OCI-LY1 (cell line): Measurements from ENCODE around the gene LAG3.

Experiments
- H2AFZ ChIP-seq: fragments of 200-600 bp; sonication (generic), shearing (Covaris generic); 2 replicates; pipeline ENCODE4 v1.6.0; 2014; ENCODE audit warnings: antibody characterized with exemption, mild to moderate bottlenecking, low read length
- H3F3A ChIP-seq: fragments of 200-600 bp; sonication (generic), shearing (Covaris generic); 2 replicates; pipeline ENCODE4 v1.6.0; 2014; ENCODE audit warnings: mild to moderate bottlenecking, antibody characterized with exemption, low read length, moderate library complexity; ENCODE audit not compliant: insufficient read depth
- H3K27ac ChIP-seq: fragments of 200-600 bp; sonication (generic); 2 replicates; pipeline ENCODE4 v1.5.1; 2014; ENCODE audit warnings: low read length, mixed run types, mild to moderate bottlenecking, low read depth; ENCODE audit not compliant: poor library complexity, severe bottlenecking
- H3K27me3 ChIP-seq: fragments of 200-600 bp; sonication (generic); 2 replicates; pipeline ENCODE4 v1.6.0; 2014; ENCODE audit warnings: antibody characterized with exemption, mild to moderate bottlenecking, low read length, moderate library complexity; ENCODE audit not compliant: insufficient read depth
- H3K36me3 ChIP-seq: fragments of 200-600 bp; sonication (generic); 2 replicates; pipeline ENCODE4 v1.6.1; 2014; ENCODE audit warnings: mild to moderate bottlenecking, antibody characterized with exemption, low read length, moderate library complexity, mixed read lengths; ENCODE audit not compliant: insufficient read depth
- H3K4me1 ChIP-seq: fragments of 200-600 bp; sonication (generic); 2 replicates; pipeline ENCODE4 v1.5.1; 2014; ENCODE audit warnings: mild to moderate bottlenecking, low read length, moderate library complexity; ENCODE audit not compliant: insufficient read depth, severe bottlenecking
- H3K4me2 ChIP-seq: fragments of 200-600 bp; sonication (generic), shearing (Covaris generic); 2 replicates; pipeline ENCODE4 v1.6.1; 2014; ENCODE audit warnings: low read length
- H3K4me3 ChIP-seq: fragments of 200-600 bp; sonication (generic); 2 replicates; pipeline ENCODE4 v1.5.1; 2014; ENCODE audit warnings: low read length, low read depth, mild to moderate bottlenecking, mixed read lengths; ENCODE audit not compliant: poor library complexity, severe bottlenecking
- H3K79me2 ChIP-seq: fragments of 200-600 bp; shearing (Covaris generic); 2 replicates; pipeline ENCODE4 v1.6.1; 2016; ENCODE audit warnings: mixed run types, low read length, mixed read lengths; ENCODE audit not compliant: insufficient read depth
- H3K9ac ChIP-seq: fragments of 200-600 bp; sonication (generic), shearing (Covaris generic); 2 replicates; pipeline ENCODE4 v1.6.1; 2014; ENCODE audit warnings: mild to moderate bottlenecking, low read length, mixed read lengths
- H3K9me2 ChIP-seq: fragments of 200-600 bp; sonication (generic), shearing (Covaris generic); 2 replicates; pipeline ENCODE4 v1.6.1; 2014; ENCODE audit warnings: low read depth, mild to moderate bottlenecking, low read length, mixed read lengths
- H3K9me3 ChIP-seq: fragments of 200-600 bp; shearing (Covaris generic); 2 replicates; pipeline ENCODE4 v1.6.1; 2014; ENCODE audit warnings: low read length, mixed read lengths
- H4K20me1 ChIP-seq: fragments of 200-600 bp; sonication (generic), shearing (Covaris generic); 2 replicates; pipeline ENCODE4 v1.6.0; 2016; ENCODE audit warnings: mild to moderate bottlenecking, low read length; ENCODE audit not compliant: insufficient read depth
- EZH2 ChIP-seq: fragments of 200-600 bp; sonication (generic), shearing (Covaris generic); IDR thresholded peaks from 2 replicates; pipeline ENCODE4 v1.8.0; 2017; ENCODE audit warnings: borderline replicate concordance, mixed run types, mild to moderate bottlenecking, antibody characterized with exemption, low read length, moderate library complexity, mixed read lengths
- TF ChIP-seq, protein P1 (sequence below): fragments of 200-600 bp; sonication (generic), shearing (Covaris generic); IDR thresholded peaks from 2 replicates; pipeline ENCODE4 v1.5.1; 2017; ENCODE audit warnings: mild to moderate bottlenecking, antibody characterized with exemption, low read length, moderate library complexity, mixed read lengths

LAG3 gene

DNA sequence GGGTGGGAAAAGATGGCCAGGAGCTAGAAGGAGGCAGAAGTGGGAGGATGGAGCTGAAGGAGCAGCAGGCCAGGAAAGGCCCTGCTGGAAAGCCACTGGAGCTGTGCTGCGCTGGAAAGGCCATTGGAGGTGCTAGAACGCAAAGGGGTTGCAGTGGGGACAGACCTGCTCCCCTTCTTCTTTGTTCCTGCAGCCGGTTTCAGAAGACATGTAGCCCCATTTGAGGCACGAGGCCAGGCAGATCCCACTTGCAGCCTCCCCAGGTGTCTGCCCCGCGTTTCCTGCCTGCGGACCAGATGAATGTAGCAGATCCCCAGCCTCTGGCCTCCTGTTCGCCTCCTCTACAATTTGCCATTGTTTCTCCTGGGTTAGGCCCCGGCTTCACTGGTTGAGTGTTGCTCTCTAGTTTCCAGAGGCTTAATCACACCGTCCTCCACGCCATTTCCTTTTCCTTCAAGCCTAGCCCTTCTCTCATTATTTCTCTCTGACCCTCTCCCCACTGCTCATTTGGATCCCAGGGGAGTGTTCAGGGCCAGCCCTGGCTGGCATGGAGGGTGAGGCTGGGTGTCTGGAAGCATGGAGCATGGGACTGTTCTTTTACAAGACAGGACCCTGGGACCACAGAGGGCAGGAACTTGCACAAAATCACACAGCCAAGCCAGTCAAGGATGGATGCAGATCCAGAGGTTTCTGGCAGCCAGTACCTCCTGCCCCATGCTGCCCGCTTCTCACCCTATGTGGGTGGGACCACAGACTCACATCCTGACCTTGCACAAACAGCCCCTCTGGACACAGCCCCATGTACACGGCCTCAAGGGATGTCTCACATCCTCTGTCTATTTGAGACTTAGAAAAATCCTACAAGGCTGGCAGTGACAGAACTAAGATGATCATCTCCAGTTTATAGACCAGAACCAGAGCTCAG lies 47.0 kb downstream of the LAG3 start:
- H3K79me2 ChIP-seq = no peaks in the 10 kb centered on the region
- no peaks in the 10 kb centered on the region for H3F3A ChIP-seq
- H3K4me2 ChIP-seq = no peak overlapping the region
- no peaks in the 10 kb centered on the region for H3K9me3 ChIP-seq
- H3K4me1 ChIP-seq = no peaks in the 10 kb centered on the region
- peaks cover 4% of the 10 kb centered on the region; the same call in 1 of the 2 replicates for H3K27me3 ChIP-seq
- H3K4me3 ChIP-seq = no peak overlapping the region
- no peak for TF ChIP-seq EZH2
- TF ChIP-seq, protein P1, sequence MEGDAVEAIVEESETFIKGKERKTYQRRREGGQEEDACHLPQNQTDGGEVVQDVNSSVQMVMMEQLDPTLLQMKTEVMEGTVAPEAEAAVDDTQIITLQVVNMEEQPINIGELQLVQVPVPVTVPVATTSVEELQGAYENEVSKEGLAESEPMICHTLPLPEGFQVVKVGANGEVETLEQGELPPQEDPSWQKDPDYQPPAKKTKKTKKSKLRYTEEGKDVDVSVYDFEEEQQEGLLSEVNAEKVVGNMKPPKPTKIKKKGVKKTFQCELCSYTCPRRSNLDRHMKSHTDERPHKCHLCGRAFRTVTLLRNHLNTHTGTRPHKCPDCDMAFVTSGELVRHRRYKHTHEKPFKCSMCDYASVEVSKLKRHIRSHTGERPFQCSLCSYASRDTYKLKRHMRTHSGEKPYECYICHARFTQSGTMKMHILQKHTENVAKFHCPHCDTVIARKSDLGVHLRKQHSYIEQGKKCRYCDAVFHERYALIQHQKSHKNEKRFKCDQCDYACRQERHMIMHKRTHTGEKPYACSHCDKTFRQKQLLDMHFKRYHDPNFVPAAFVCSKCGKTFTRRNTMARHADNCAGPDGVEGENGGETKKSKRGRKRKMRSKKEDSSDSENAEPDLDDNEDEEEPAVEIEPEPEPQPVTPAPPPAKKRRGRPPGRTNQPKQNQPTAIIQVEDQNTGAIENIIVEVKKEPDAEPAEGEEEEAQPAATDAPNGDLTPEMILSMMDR = no peak
- H3K9ac ChIP-seq = no peak overlapping the region
- no peak overlapping the region for H3K27ac ChIP-seq
- H2AFZ ChIP-seq = no peak overlapping the region
- H3K9me2 ChIP-seq = no peaks in the 10 kb centered on the region
- no peaks in the 10 kb centered on the region for H3K36me3 ChIP-seq
- H4K20me1 ChIP-seq = no peaks in the 10 kb centered on the region

GRCh38 chr12:6820166-6820565 lies 47.8 kb downstream of the LAG3 start:
- Histone ChIP-seq H3K4me3 (no peak overlapping the region), H3K9ac (no peak overlapping the region)
- TF ChIP-seq, protein P1 = no peak
- TF ChIP-seq EZH2 = no peak

DNA sequence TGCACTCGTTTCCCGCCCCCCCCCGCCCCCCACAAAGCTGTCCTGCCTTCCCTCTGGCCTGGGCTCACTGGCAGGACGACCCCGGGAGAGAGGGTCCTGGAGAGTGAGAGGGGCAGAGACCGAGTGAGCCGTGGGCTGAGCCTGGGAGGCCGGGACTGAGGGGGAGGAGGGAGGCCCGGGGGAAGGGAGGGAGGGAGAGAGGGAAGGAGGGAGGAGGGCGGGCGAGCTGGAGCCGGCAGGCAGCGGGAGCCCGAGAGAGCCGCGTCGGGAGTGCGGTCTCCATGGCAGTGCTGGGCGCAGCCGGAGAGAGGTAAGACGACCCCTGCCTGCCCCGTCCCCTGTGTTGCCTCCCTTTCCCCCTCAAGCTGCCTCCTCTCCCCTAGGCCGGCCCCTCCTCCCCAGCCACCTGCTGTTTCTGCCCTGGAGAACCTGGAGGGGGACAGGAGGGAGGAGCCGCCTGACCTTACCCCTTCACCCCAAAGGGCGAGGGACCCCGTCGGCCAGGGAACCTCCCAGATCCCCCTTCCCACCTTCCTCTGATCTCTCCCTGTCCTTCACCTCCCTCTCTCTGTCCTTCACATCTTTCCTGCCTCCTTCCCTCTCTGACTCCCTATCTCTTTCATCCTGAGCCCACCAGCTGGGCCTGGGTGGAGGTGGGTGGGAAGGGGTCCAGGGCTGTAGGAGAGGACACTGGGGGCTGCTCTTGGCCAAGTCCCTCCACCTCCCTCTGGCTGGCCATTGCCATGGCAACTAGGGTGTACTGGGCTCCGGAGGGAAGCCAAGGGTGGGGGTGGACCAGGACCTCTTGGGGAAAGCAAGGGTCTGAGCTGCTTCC lies 49.5 kb downstream of the LAG3 start, which contains the start of gene GPR162:
Gene GPR162 (plus strand): TSS at position 231 of the 835 bp plus-strand sequence. CDS start 2,078 bp downstream, outside the sequence.
- TF ChIP-seq EZH2 = no peak
- TF ChIP-seq, protein P1 = no peak
- H3K4me2 ChIP-seq = no peak within 1 kb of the TSS
- no peaks in the 10 kb centered on the region for H3K79me2 ChIP-seq
- no peaks in the 10 kb centered on the region for H3K9me2 ChIP-seq
- no peaks in the 10 kb centered on the region for H3K9me3 ChIP-seq
- H3K4me3 ChIP-seq = no peak within 1 kb of the TSS
- H3K27me3 ChIP-seq = peaks cover 9% of the 10 kb centered on the region; the same call in 1 of the 2 replicates
- H3K36me3 ChIP-seq = no peaks in the 10 kb centered on the region
- no peak within 1 kb of the TSS for H2AFZ ChIP-seq
- no peak within 1 kb of the TSS for H3K9ac ChIP-seq
- no peaks in the 10 kb centered on the region for H3K4me1 ChIP-seq
- no peak within 1 kb of the TSS for H3K27ac ChIP-seq
- no peaks in the 10 kb centered on the region for H3F3A ChIP-seq
- H4K20me1 ChIP-seq = no peaks in the 10 kb centered on the region

More at GRCh38 chr12:6820166-6820565, 47.8 kb downstream of the LAG3 start:
- Histone ChIP-seq H3K36me3 (no peaks in the 10 kb centered on the region), H3K79me2 (no peaks in the 10 kb centered on the region), H2AFZ (no peak overlapping the region), H3K4me2 (no peak overlapping the region), H3K9me2 (no peaks in the 10 kb centered on the region), H3K27me3 (peaks cover 6% of the 10 kb centered on the region; the same call in 1 of the 2 replicates), H4K20me1 (no peaks in the 10 kb centered on the region), H3K9me3 (no peaks in the 10 kb centered on the region), H3F3A (no peaks in the 10 kb centered on the region), H3K27ac (no peak overlapping the region), H3K4me1 (no peaks in the 10 kb centered on the region)
